Fibroblast of pulmonary artery (primary cell): ENCODE data around the gene ASXL2.
"Not testable (repeated sequence)": the region's sequence is repeated elsewhere in the genome, so short reads cannot be mapped to it uniquely, and the experiment has no call there.

Source experiments
- DNase-seq: peaks from one replicate; pipeline ENCODE4 v3.0.0-alpha.2; 2010; ENCODE audit warnings: low read depth
- H3K4me3 ChIP-seq: replicated peaks from 2 replicates; pipeline ENCODE4 v1.5.1; 2011; ENCODE audit warnings: low read depth, mild to moderate bottlenecking, control low read depth, low read length, moderate library complexity
- TF ChIP-seq, protein P1 (sequence below): IDR thresholded peaks from 2 replicates; pipeline ENCODE4 v1.5.1; 2011; ENCODE audit warnings: mild to moderate bottlenecking, control low read depth, low read length, inconsistent platforms; ENCODE audit errors: missing control alignments

The ASXL2 gene

DNA sequence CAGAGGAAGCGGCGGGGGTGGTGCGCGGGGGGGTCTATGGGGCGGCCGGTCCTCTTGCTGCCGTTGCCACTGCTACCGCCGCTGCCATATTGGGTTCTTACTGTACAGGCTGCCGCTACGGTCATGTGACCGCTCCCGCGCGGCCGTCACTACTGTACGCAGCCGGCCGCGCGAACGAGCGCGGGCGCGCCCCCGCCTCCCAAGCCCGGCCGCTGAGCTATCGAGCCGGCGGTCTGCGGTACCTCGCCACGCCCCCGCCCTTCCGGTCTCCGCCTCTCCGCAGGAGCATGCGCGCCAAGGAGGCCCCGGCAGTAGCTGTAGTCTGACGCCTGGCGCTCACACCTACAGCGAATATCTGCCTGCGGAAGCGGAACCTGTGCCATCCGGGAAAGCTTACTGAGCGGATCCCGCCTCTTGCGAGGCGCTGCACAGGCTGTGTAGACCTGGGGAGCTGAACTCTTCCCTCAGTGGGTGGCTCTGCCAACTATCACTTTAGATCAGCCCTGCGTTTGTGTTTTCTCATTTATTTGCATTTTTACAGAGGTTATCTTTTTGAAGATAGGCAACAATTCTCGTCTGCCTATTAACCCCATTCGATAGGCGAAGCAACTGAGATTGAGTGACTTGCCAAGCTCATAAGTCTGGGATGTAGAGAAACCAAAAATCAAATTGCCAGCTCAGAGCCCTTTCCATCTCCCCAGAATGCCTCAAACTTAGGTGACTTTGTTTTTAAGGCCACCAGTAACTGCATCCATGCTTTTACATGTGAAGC lies at the start of gene ASXL2:
Gene ASXL2, minus strand, starts transcription at position 127 of the 772 bp plus-strand sequence. CDS start 265 bp downstream, outside the sequence.
- TF ChIP-seq, protein P1, sequence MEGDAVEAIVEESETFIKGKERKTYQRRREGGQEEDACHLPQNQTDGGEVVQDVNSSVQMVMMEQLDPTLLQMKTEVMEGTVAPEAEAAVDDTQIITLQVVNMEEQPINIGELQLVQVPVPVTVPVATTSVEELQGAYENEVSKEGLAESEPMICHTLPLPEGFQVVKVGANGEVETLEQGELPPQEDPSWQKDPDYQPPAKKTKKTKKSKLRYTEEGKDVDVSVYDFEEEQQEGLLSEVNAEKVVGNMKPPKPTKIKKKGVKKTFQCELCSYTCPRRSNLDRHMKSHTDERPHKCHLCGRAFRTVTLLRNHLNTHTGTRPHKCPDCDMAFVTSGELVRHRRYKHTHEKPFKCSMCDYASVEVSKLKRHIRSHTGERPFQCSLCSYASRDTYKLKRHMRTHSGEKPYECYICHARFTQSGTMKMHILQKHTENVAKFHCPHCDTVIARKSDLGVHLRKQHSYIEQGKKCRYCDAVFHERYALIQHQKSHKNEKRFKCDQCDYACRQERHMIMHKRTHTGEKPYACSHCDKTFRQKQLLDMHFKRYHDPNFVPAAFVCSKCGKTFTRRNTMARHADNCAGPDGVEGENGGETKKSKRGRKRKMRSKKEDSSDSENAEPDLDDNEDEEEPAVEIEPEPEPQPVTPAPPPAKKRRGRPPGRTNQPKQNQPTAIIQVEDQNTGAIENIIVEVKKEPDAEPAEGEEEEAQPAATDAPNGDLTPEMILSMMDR, result no peak
- H3K4me3 ChIP-seq, result peak within 1 kb of the TSS; percentile 72
- peak; percentile 97 for DNase-seq

DNA sequence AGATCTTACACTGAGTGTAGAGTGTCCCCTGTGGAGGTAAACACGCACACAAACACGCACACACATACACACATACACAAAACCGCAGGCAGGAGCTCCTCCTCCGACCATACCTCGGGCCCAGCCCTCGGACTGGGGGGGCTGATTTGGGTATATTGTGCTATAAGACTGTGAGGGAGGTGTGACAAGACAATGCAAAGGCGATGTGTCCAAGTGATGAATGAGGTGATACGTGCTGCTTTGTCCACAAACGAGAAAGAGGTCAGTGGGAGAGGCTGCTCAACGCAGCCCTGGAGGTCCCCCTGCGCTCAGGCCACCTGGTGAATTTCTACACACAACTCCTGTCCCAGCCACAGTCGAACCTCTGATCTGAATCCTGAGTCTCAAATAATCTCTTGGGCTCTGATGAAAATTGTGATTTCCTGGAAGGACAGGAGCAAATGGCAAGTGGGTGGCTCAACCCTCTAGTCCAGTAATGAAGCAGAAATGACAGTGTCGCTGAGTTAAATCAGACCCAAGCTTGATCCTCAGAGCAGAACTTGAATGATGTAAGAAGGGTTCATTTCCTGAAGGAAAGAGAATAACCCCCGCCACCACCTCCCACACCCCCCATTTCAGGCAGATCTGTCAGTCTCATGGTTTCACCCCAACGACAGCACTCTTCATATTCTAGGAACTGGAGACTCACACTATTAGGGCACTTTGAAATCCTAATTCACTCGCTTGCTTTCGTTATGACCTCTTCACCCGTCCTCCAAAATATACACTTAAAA lies 48.9 kb upstream of the ASXL2 start:
- no peak overlapping the region for H3K4me3 ChIP-seq
- TF ChIP-seq, protein P1, result no peak
- no peak for DNase-seq

DNA sequence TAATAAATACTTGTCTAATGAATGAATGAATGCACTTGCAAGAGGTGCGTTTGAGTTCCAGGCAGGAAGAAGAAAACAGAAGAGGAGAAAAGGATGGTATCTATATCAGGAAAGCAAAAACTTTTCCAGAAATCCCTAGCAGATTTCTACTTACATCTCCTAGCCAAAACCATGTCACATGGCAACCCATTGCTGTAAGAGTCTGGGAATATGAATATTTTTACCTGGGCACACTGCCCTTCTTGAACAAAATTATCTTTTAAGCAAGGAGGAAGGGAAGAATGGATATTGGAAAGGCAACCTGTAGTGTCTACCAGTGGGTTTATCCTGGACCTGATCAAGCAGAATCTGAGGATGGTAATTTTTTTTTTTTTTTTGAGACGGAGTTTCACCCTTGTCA lies 44.2 kb upstream of the ASXL2 start:
- DNase-seq, result no peak
- TF ChIP-seq, protein P1, result no peak
- no peak overlapping the region for H3K4me3 ChIP-seq

DNA sequence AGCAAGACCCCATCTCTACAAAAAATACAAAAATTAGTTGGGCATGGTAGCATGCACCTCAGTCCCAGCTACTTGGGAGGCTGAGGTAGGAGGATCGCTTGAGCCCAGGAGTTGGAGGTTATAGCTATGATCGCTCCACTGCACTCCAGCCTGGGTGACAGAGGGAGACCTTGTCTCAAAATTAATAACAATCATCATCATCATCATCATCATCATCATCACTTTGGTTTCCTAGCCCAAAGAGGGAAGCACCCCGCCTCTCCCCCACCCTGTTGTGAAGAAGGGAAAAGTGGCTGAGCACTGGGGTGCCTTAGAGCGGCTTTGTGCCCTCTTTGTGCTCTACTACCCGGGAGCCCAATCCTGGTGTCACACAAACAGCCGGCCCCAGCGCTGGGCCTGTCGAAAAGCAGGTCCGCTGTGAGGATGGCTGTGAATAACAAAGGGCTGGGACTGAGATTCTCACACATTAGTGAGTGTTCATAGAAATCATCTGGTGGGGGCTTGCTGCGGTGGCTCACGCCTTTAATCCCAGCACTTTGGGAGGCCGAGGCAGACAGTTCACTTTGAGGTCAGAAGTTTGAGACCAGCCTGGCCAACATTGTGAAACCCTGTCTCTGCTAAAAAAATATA lies 42.6 kb upstream of the ASXL2 start:
- no peak for DNase-seq
- TF ChIP-seq, protein P1, result no peak
- H3K4me3 ChIP-seq, result no peak overlapping the region

DNA sequence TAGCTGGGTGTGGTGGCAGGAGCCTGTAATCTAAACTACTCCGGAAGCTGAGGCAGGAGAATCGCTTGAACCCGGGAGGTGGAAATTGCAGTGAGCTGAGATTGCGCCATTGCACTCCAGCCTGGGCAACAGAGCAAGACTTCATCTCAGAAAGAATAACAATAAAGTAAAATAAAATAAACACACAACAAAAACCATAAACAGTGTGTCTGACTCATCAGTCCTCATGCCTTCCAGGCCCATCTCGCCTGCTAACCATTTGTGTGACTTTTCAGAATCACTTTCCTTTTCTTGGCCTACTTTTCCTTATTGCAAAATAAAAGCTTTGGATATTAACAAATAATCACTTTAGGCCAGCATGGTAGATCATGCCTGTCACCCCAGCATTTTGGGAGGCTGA lies 42.0 kb upstream of the ASXL2 start:
- peak; percentile 16 for DNase-seq
- TF ChIP-seq, protein P1, result no peak
- H3K4me3 ChIP-seq, result no peak overlapping the region

DNA sequence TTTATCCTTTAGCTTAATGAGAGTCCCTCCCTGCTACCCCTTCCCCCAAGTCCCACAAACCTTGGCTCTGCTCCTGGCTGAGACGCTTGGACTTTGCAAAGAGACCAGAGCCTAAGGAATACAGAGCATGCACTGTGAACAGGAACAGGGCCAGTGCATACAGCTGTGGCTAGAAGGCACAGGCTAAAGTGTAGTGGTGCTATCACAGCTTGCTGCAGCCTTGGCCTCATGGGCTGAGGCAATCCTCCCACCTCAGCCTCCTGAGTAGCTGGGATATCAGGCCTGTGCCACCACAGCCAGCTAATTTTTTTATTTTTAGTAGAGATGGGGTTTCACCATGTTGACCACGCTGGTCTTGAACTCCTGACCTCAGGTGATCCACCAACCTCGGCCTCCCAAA lies 39.5 kb upstream of the ASXL2 start:
- TF ChIP-seq, protein P1, result no peak
- no peak overlapping the region for H3K4me3 ChIP-seq
- DNase-seq, result no peak

DNA sequence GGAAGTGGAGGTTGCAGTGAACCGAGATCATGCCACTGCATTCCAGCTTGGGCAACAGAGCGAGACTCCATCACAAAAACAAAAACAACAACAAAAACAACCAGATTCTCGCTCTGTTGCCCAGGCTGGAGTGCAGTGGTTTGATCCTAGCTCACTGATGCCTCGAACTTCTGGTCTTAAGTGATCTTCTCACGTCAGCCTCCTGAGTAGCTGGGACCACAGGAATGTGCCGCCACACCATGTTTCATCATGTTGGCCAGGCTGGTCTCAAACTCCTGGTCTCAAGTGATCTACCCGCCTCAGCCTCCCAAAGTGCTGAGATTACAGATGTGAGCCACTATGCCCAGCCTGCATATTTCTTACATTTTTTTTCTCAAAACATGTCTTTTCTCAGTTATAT lies 39.1 kb upstream of the ASXL2 start:
- H3K4me3 ChIP-seq, DNase-seq: not testable (repeated sequence)

DNA sequence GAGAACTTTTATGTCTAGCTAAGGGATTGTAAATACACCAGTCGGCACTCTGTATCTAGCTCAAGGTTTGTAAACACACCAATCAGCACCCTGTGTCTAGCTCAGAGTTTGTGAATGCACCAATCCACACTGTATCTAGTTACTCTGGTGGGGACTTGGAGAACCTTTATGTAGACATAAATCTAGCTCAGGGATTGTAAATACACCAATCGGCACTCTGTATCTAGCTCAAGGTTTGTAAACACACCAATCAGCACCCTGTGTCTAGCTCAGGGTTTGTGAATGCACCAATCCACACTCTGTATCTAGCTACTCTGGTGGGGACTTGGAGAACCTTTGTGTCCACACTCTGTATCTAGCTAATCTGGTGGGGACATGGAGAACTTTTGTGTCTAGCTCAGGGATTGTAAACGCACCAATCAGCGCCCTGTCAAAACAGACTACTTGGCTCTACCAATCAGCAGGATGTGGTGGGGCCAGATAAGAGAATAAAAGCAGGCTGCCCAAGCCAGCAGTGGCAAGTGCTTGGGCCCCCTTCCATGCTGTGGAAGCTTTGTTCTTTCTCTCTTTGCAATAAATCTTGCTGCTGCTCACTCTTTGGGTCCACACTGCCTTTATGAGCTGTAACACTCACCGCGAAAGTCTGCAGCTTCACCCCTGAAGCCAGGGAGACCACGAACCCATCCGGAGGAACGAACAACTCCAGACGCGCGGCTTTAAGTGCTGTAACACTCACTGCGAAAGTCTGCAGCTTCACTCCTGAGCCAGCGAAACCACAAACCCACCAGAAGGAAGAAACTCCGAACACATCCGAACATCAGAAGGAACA lies 37.9 kb upstream of the ASXL2 start:
- DNase-seq, H3K4me3 ChIP-seq: not testable (repeated sequence)

DNA sequence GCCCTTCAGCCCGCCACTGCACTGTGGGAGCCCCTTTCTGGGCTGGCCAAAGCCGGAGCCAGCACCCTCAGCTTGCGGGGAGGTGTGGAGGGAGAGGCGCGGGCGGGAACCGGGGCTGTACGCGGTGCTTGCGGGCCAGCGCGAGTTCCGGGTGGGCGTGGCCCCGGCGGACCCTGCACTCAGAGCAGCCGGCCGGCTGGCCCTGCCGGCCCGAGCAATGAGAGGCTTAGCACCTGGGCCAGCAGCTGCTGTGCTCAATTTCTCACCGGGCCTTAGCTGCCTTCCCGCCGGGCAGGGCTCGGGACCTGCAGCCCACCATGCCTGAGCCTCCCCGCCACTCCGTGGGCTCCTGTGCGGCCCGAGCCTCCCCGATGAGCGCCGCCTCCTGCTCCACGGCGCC lies 37.1 kb upstream of the ASXL2 start:
- DNase-seq, H3K4me3 ChIP-seq: not testable (repeated sequence)

DNA sequence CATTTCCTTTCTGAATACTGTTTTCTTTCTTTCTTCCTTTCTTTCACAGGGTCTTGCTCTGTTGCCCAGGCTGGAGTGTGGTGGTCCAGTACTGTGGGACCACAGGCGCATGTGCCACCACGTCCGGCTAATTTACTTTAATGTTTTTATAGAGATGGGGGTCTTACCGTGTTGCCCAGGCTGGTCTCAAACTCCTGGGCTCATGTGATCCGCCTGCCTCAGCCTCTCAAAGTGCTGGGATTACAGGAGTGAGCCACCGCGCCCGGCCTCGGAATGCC lies 35.3 kb upstream of the ASXL2 start:
- DNase-seq, H3K4me3 ChIP-seq: not testable (repeated sequence)
